Tibial nerve (tissue), 4 donors: ENCODE measurements around the gene RWDD4. TPM values are rescaled to one million over a fixed set of nuclear protein-coding genes. Genes with fewer than 3 reads are reported as not detected.

Experiments used
- DNase-seq, 2 donors: peaks; one replicate each; pipeline ENCODE4 v3.0.0-alpha.2; 2019; ENCODE audit warnings: low spot score in 2 of 2
- H3K27ac ChIP-seq, 4 donors: fragments of 200-600 bp; sonication (generic) in 3 of 4; one replicate each; pipeline ENCODE4 v1.5.1; 2017 to 2019; ENCODE audit warnings: mild to moderate bottlenecking in 1 of 4
- H3K27me3 ChIP-seq, 2 donors: fragments of 200-600 bp; sonication (generic) in 1 of 2; one replicate each; pipeline versions ENCODE4 v1.5.1 to v1.6.0; 2017 to 2019
- H3K36me3 ChIP-seq, 3 donors: fragments of 200-600 bp; sonication (generic); one replicate each; pipeline ENCODE4 v1.5.1; 2018 to 2019
- H3K4me1 ChIP-seq, 4 donors: fragments of 200-600 bp; sonication (generic) in 3 of 4; one replicate each; pipeline ENCODE4 v1.5.1; 2017 to 2019
- H3K4me3 ChIP-seq, 4 donors: fragments of 200-600 bp; sonication (generic) in 3 of 4; one replicate each; pipeline ENCODE4 v1.5.1; 2017 to 2019; ENCODE audit warnings: mild to moderate bottlenecking in 1 of 4, moderate library complexity in 1 of 4
- H3K9me3 ChIP-seq, 4 donors: fragments of 200-600 bp; sonication (generic) in 3 of 4; one replicate each; pipeline ENCODE4 v1.5.1; 2017 to 2019
- EP300 ChIP-seq, 2 donors: sonication (generic); formaldehyde crosslinking; IDR thresholded peaks; one replicate each; pipeline ENCODE4 v1.6.1; 2017; ENCODE audit warnings: antibody characterized with exemption in 2 of 2, mild to moderate bottlenecking in 1 of 2
- POLR2A ChIP-seq, 2 donors: fragments of 450-650 bp; IDR thresholded peaks; one replicate each; pipeline ENCODE4 v1.6.1; 2017; ENCODE audit warnings: antibody characterized with exemption in 2 of 2, mild to moderate bottlenecking in 2 of 2, moderate library complexity in 2 of 2
- WGBS, 2 donors: methylation state at CpG; one replicate each; pipeline ENCODE4 v1.1.5; 2018; 5-methylcytosine and 5-hydroxymethylcytosine counted together
- total RNA-seq, 4 donors: library from RNA; depleted of rRNA; stranded (reverse); fragments of >200 nt; gene quantifications; one replicate each; pipeline ENCODE4 v1.1.0, GENCODE V29; 2016
- TF ChIP-seq, protein P1 (sequence below), 5 experiments: fragments of 200-600 bp in 3 of 5; fragments of 450-650 bp in 2 of 5; sonication (generic) in 3 of 5; IDR thresholded peaks; one replicate each; pipeline ENCODE4 v1.5.1; 2016 to 2019; ENCODE audit warnings: antibody characterized with exemption in 5 of 5, mild to moderate bottlenecking in 3 of 5, moderate library complexity in 2 of 5

RWDD4 gene
- total RNA-seq, 4 donors from 2014 or later, result 19.8 to 24.9 (median 24.8) TPM

DNA sequence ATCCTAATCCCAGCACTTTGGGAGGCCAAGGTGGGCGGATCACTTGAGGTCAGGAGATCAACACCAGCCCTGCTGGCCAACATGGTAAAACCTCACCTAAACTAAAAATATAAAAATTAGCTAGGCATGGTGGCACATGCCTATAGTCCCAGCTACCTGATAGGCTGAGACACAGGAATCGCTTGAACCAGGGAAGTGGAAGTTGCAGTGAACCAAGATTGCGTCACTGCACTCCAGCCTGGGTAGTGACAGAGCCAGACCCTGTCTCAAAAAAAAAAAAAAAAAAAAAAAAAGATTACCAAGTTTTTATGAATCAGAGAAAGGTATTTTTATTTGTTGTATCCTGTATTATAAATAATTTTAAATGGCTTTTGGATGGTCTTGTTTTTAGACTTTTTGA is 15.2 kb upstream of the RWDD4 start:
- H3K4me3 ChIP-seq, result no peak overlapping the region
- H3K27ac ChIP-seq, result no peak overlapping the region
- peaks cover 3 to 61% (median 15%) of the 10 kb centered on the region in 3 donors for H3K36me3 ChIP-seq
- no peaks in the 10 kb centered on the region for H3K27me3 ChIP-seq
- no peaks in the 10 kb centered on the region for H3K9me3 ChIP-seq
- TF ChIP-seq POLR2A (IDR thresholded peaks at IDR 0.05), result no peak
- TF ChIP-seq, protein P1, sequence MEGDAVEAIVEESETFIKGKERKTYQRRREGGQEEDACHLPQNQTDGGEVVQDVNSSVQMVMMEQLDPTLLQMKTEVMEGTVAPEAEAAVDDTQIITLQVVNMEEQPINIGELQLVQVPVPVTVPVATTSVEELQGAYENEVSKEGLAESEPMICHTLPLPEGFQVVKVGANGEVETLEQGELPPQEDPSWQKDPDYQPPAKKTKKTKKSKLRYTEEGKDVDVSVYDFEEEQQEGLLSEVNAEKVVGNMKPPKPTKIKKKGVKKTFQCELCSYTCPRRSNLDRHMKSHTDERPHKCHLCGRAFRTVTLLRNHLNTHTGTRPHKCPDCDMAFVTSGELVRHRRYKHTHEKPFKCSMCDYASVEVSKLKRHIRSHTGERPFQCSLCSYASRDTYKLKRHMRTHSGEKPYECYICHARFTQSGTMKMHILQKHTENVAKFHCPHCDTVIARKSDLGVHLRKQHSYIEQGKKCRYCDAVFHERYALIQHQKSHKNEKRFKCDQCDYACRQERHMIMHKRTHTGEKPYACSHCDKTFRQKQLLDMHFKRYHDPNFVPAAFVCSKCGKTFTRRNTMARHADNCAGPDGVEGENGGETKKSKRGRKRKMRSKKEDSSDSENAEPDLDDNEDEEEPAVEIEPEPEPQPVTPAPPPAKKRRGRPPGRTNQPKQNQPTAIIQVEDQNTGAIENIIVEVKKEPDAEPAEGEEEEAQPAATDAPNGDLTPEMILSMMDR (IDR thresholded peaks at IDR 0.05), result no peak
- TF ChIP-seq EP300 (IDR thresholded peaks at IDR 0.05), result no peak
- WGBS, 2 donors, result 80 to 99% methylated on average over 3 of the region's 3 CpGs
- H3K4me1 ChIP-seq, result no peaks in the 10 kb centered on the region
- no peak for DNase-seq

DNA sequence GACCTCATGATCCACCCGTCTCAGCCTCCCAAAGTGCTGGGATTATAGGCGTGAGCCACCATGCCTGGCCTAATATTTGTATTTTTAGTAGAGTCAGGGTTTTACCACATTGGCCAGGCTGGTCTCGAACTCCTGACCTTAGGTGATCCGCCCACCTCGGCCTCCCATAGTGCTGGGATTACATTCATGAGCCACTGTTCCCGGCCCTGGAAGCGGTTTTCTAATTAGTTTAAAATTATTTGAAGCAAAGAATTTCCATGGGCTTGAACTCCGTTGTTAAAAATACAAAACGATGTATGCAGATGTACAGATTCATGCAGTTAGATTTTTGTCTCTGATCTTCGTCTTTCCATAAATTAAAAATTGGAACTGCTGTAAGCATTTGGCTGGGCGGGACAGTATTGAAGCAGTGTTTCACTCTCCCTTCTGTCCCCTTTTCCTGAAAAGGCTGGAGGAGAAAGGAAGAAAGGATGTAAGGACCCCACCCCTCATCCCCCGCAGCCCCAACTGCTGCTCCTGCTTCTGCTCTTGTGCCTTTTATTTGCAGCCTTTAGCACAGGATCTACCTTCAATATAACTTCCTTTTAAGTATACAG is 12.1 kb upstream of the RWDD4 start:
- 85 to 92% methylated on average over 12 of the region's 12 CpGs for WGBS, 2 donors
- peaks cover 3 to 66% (median 18%) of the 10 kb centered on the region in 3 donors for H3K36me3 ChIP-seq

DNA sequence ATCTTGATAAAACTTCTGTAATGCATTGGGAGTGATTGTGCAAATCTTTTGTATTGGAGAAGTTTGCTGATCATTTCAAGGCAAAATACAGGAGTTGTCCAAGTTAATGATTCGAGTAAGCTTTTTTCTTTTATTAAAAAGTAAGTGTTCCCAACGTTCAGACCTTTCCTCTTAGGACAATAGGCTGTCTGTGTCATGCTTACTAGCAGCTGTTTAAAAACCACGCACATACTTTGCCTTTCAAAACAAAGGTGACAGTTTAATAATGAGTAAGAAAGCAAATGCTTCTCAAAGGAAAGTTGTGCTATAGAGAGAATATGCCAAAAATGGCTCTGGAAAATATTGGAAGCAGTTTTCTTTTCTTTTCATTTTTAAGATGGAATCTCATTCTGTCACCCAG is 11.3 kb upstream of the RWDD4 start:
- Histone ChIP-seq H3K9me3 (no peaks in the 10 kb centered on the region), H3K27me3 (no peaks in the 10 kb centered on the region), H3K4me3 (no peak overlapping the region), H3K4me1 (peaks cover 0 to 3% (median 0%) of the 10 kb centered on the region in 4 donors), H3K36me3 (peaks cover 3 to 72% (median 14%) of the 10 kb centered on the region in 3 donors), H3K27ac (no peak overlapping the region)
- DNase-seq, result no peak
- TF ChIP-seq EP300 (IDR thresholded peaks at IDR 0.05), result no peak
- WGBS, 2 donors, result 48 to 49% methylated on average over 3 of the region's 3 CpGs

More for the DNA sequence above, 12.1 kb upstream of the RWDD4 start:
- TF ChIP-seq, protein P1 (IDR thresholded peaks at IDR 0.05), result no peak
- TF ChIP-seq POLR2A (IDR thresholded peaks at IDR 0.05) (no peak), EP300 (IDR thresholded peaks at IDR 0.05) (no peak)
- Histone ChIP-seq H3K27ac (no peak overlapping the region), H3K4me1 (no peaks in the 10 kb centered on the region), H3K4me3 (no peak overlapping the region), H3K9me3 (no peaks in the 10 kb centered on the region), H3K27me3 (no peaks in the 10 kb centered on the region)
- no peak for DNase-seq

DNA sequence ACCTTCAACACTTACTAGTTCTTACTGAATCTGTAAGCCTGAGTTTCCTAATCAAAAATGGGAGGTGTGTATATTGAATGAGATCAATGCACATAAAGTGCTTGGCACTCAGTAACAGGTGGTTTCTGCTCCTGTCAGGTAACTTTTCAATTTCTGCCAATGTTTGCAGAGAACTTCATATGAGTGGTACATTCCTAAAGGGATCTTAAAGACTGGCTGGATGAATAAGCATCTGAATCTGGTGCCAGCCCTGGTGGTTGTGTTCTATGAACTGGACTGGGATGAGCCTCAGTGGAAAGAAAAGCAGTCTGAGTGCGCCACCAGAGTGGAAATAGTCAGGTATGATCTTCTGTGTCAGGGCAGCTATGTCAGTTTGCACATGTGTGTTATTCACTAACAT is 7.1 kb upstream of the RWDD4 start:
- peaks cover 0 to 13% (median under 1%) of the 10 kb centered on the region in 4 donors for H3K4me1 ChIP-seq
- no peaks in the 10 kb centered on the region for H3K27me3 ChIP-seq
- TF ChIP-seq, protein P1 (IDR thresholded peaks at IDR 0.05), result no peak
- TF ChIP-seq EP300 (IDR thresholded peaks at IDR 0.05) (no peak), POLR2A (IDR thresholded peaks at IDR 0.05) (no peak)
- 100% methylated on average over 1 of the region's 1 CpG for WGBS, 2 donors
- peaks cover 3 to 65% (median 14%) of the 10 kb centered on the region in 3 donors for H3K36me3 ChIP-seq
- no peaks in the 10 kb centered on the region for H3K9me3 ChIP-seq
- DNase-seq, result no peak
- H3K4me3 ChIP-seq, result no peak overlapping the region
- no peak overlapping the region for H3K27ac ChIP-seq

DNA sequence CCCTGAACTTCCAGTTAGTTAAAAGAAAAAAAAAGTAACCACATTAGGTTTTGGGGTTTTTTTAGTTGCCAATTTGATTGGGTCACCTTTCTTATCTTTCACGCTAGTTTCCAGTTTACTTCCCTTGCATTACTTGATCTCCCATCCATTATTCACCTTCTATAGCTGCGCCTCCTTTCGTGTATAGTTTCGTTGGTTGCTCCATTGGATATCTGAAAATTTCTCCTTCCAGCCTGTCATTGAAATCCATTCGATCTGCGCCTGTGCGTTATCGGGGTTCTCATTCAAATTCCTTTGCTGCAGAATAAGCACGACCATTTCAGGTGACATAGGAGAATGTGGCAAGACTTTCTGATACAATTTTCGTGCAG is 872 bp upstream of the RWDD4 start:
- Histone ChIP-seq H3K27me3 (no peaks in the 10 kb centered on the region), H3K4me3 (peak overlapping the region; percentile 63 to 93 (median 82)), H3K36me3 (peaks cover 0 to 22% (median 0%) of the 10 kb centered on the region in 3 donors), H3K9me3 (no peaks in the 10 kb centered on the region), H3K27ac (peak overlapping the region; percentile 83 to 98 (median 96)), H3K4me1 (peaks cover 0 to 43% (median 16%) of the 10 kb centered on the region in 4 donors)
- 2 to 5% methylated on average over 10 of the region's 10 CpGs for WGBS, 2 donors
- DNase-seq, result no peak
- TF ChIP-seq POLR2A (IDR thresholded peaks at IDR 0.05) (no peak), EP300 (IDR thresholded peaks at IDR 0.05) (no peak)
- TF ChIP-seq, protein P1 (IDR thresholded peaks at IDR 0.05), result no peak
